HL-60 (cell line): ENCODE measurements around the gene RCAN1.

Experiments
- DNase-seq, 2 experiments: peaks; one replicate each; pipeline ENCODE4 v3.0.0-alpha.2; 2010 to 2020; ENCODE audit warnings: low read depth in 1 of 2, low spot score in 1 of 2
- H3K27ac ChIP-seq: fragments of 250-450 bp; sonication (Bioruptor Pico); replicated peaks from 2 replicates; pipeline ENCODE4 v1.5.1; 2020; ENCODE audit warnings: mild to moderate bottlenecking, moderate library complexity
- H3K27me3 ChIP-seq: fragments of 250-450 bp; sonication (Bioruptor Pico); 2 replicates; pipeline ENCODE4 v1.5.1; 2021; ENCODE audit warnings: mild to moderate bottlenecking, moderate library complexity; ENCODE audit not compliant: insufficient read depth, poor library complexity, severe bottlenecking
- H3K4me3 ChIP-seq: replicated peaks from 2 replicates; pipeline ENCODE4 v1.5.1; 2011; ENCODE audit warnings: mild to moderate bottlenecking, control low read depth, low read length; ENCODE audit not compliant: insufficient read depth
- CTCF ChIP-seq: IDR thresholded peaks from one replicate; pipeline ENCODE4 v1.5.1; 2011; ENCODE audit warnings: low read length, control low read depth, inconsistent platforms; ENCODE audit not compliant: insufficient read depth
- GABPA ChIP-seq: IDR thresholded peaks from 2 replicates; pipeline ENCODE4 v1.6.1; 2012; ENCODE audit warnings: low read depth
- POLR2AphosphoS5 ChIP-seq: IDR thresholded peaks from 2 replicates; pipeline ENCODE4 v1.6.1; 2012; ENCODE audit warnings: low read depth
- REST ChIP-seq: IDR thresholded peaks from 2 replicates; pipeline ENCODE4 v1.6.1; 2012; ENCODE audit warnings: low read depth; ENCODE audit not compliant: insufficient replicate concordance
- SPI1 ChIP-seq: IDR thresholded peaks from 2 replicates; pipeline ENCODE4 v1.6.1; 2012; ENCODE audit warnings: low read depth, mild to moderate bottlenecking, borderline replicate concordance

RCAN1 gene

GRCh38 chr21:34592120-34592955 lies 22.6 kb downstream of the RCAN1 start:
- TF ChIP-seq SPI1 (no peak), POLR2AphosphoS5 (no peak), GABPA (no peak), REST (no peak), CTCF (no peak)
- no peaks in the 10 kb centered on the region for H3K27me3 ChIP-seq
- no peak for DNase-seq

GRCh38 chr21:34590520-34590919 lies 24.4 kb downstream of the RCAN1 start:
- TF ChIP-seq CTCF (no peak), REST (no peak), POLR2AphosphoS5 (no peak), GABPA (no peak), SPI1 (no peak)
- Histone ChIP-seq H3K27me3 (no peaks in the 10 kb centered on the region), H3K4me3 (no peak overlapping the region), H3K27ac (no peak overlapping the region)
- DNase-seq = no peak

More at GRCh38 chr21:34592120-34592955, 22.6 kb downstream of the RCAN1 start:
- Histone ChIP-seq H3K27ac (no peak overlapping the region), H3K4me3 (no peak overlapping the region)

- no peaks in the 10 kb centered on the region for H3K27me3 ChIP-seq
- H3K27ac ChIP-seq = no peak overlapping the region
- no peak for DNase-seq
- TF ChIP-seq POLR2AphosphoS5 (no peak), CTCF (no peak), SPI1 (no peak), GABPA (no peak), REST (no peak)
- H3K4me3 ChIP-seq = no peak overlapping the region
Measured at GRCh38 chr21:34589511-34590282, 25.2 kb downstream of the RCAN1 start.
